Naive thymus-derived CD8-positive, alpha-beta T cell (primary cell): ENCODE data around the gene STAG1. TPM values are rescaled to one million over a fixed set of nuclear protein-coding genes. Genes with fewer than 3 reads are reported as not detected.
A peak's percentile ranks its signal among the peaks of the same experiment; 100 is the strongest.

Experiments used
- ATAC-seq, 2 donors: fragments of 150-1000 bp; cut with Tn5 transposase in 1 of 2; sonication (Bioruptor Pico), chemical (Tn5 transposase) in 1 of 2; 1 replicate in 1 of 2; 2 replicates in 1 of 2; pipeline ENCODE4 v1.10.0; 2021; ENCODE audit warnings: mild to moderate bottlenecking in 2 of 2, moderate library complexity in 2 of 2
- POLR2A ChIA-PET: fragments of 350-600 bp; sonication (Branson Sonifier 250); formaldehyde crosslinking; loops from one replicate; lab custom pipeline; 2021; ENCODE audit warnings: antibody characterized with exemption; lab: Charles Lee
- DNase-seq, 10 donors: peaks; one replicate each; pipeline versions ENCODE4 v3.0.0 to v3.0.0-alpha.2; 2020 to 2022
- H3K27ac Mint-ChIP-seq, 10 donors: one replicate each; pipeline ENCODE4 v1.8.0; 2020 to 2022; ENCODE audit warnings: mild to moderate bottlenecking in 10 of 10, mixed read lengths in 10 of 10, moderate library complexity in 4 of 10, inconsistent platforms in 1 of 10
- H3K27me3 Mint-ChIP-seq, 5 donors: one replicate each; pipeline ENCODE4 v1.8.0; 2021 to 2022; ENCODE audit warnings: mixed read lengths in 5 of 5
- H3K36me3 Mint-ChIP-seq, 3 donors: one replicate each; pipeline ENCODE4 v1.8.0; 2020 to 2022; ENCODE audit warnings: mixed read lengths in 3 of 3, mild to moderate bottlenecking in 2 of 3, inconsistent platforms in 1 of 3
- H3K4me1 Mint-ChIP-seq, 4 donors: one replicate each; pipeline ENCODE4 v1.8.0; 2021 to 2022; ENCODE audit warnings: mixed read lengths in 4 of 4
- H3K4me3 Mint-ChIP-seq, 10 donors: one replicate each; pipeline ENCODE4 v1.8.0; 2020 to 2022; ENCODE audit warnings: mild to moderate bottlenecking in 10 of 10, mixed read lengths in 10 of 10, moderate library complexity in 6 of 10, inconsistent platforms in 1 of 10
- H3K9me3 Mint-ChIP-seq, 9 donors: one replicate each; pipeline ENCODE4 v1.8.0; 2020 to 2022; ENCODE audit warnings: mixed read lengths in 9 of 9, mild to moderate bottlenecking in 3 of 9, inconsistent platforms in 1 of 9, moderate library complexity in 1 of 9
- polyA plus RNA-seq, 3 donors: library from polyadenylated mRNA; unstranded; fragments of 300-500 nt; fragmentation: Illumina TruSeq; gene quantifications; one replicate each; pipeline ENCODE4 v1.2.3, GENCODE V29; 2021
- total RNA-seq, 8 experiments: library from RNA in 2 of 8; stranded (reverse) in 2 of 8; gene quantifications; one replicate each; pipeline ENCODE4 v1.2.3 and lab custom pipeline; 2021 to 2026

Gene STAG1
- total and polyA plus RNA-seq, 5 experiments from 2014 or later, result 15.1 to 51.2 (median 17.5) TPM

DNA sequence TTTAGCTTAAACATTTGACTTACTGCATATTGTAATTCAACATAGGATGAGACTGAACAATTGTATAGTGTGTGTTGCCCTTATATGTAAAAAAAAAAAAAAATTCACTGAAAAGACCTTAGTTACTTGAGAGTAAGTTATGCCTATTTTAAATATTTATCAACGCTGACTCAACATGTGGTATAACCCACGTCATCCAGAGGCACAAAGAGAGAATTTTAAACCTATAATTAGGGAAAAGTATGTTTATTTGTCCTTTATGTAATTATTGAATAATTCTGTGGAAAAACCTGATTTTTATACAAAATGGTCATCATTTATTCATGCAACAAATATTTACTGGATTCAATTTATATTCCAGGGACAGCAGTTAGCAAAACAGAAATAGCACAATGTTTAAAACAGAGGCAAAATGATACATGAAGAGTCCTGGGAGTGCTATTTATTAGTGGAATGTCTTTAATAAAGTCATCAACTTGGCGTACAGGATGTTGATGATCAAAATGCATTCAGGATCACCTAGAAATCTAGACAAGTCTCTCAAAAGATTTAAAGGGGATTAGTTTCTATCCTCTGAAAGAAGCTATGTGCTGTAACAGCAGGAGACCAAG lies 278.4 kb downstream of the STAG1 start:
- H3K4me1 Mint-ChIP-seq, result peaks cover 0 to 4% (median 0%) of the 10 kb centered on the region in 4 donors
- ATAC-seq (no peak), DNase-seq (no peak)
- H3K9me3 Mint-ChIP-seq, result peaks cover 0 to 14% (median 4%) of the 10 kb centered on the region in 9 donors
- H3K27me3 Mint-ChIP-seq, result no peaks in the 10 kb centered on the region
- H3K36me3 Mint-ChIP-seq, result peaks cover 21 to 82% (median 66%) of the 10 kb centered on the region in 3 donors
- peak overlapping the region in 2 of 10 donors; percentile 11 to 29 for H3K27ac Mint-ChIP-seq
- POLR2A ChIA-PET, result no interaction called here
- no peak overlapping the region for H3K4me3 Mint-ChIP-seq

DNA sequence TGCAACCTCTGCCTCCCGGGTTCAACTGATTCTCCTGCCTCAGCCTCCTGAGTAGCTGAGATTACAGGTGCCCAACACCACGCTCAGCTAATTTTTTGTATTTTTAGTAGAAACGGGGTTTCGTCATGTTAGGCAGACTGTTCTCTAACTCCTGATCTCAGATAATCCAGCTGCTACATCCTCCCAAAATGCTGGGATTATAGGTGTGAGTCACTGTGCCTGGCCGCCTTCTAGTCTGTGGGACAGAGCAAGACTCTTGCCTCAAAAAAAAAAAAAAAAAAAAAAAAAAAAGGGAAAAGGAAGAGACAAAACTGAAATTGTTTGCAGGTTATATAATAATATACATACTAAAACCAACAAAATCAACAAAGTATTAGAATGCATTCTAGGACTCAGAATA lies 286.9 kb downstream of the STAG1 start:
- peaks cover 41 to 85% (median 60%) of the 10 kb centered on the region in 3 donors for H3K36me3 Mint-ChIP-seq
- no peak for DNase-seq
- H3K27me3 Mint-ChIP-seq, result no peaks in the 10 kb centered on the region
- H3K27ac Mint-ChIP-seq, result peak overlapping the region in 2 of 10 donors; percentile 8 to 53
- peaks cover 0 to 7% (median 5%) of the 10 kb centered on the region in 4 donors for H3K4me1 Mint-ChIP-seq
- POLR2A ChIA-PET, result interaction anchor here (0.6 kb wide), 1 partner anchor 57 kb away, joined by 3 read pairs; no protein-coding TSS in a partner anchor
- no peak for ATAC-seq
- H3K4me3 Mint-ChIP-seq, result no peak overlapping the region
- peaks cover 0 to 47% (median 19%) of the 10 kb centered on the region in 9 donors for H3K9me3 Mint-ChIP-seq

DNA sequence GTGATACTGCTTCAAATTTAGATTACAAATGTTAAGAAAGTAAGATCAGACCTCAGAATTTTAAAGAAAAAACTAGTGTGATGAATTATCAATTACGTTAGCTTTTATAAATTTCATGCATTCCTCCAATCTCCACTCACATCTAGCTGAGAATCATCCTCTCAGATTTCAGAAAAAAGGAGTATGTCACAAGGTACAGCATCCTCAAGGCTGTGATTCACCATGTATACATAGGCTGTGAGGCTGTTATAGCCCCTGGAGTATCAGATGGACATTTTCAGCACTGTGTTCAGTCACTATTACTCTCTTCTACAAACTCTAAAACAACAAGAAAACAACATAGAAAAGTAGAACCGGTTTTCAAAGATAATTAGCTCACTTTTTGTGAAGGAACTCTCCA lies 287.7 kb downstream of the STAG1 start:
- DNase-seq, result no peak
- ATAC-seq, result no peak
- H3K9me3 Mint-ChIP-seq, result peaks cover 0 to 50% (median 24%) of the 10 kb centered on the region in 9 donors
- H3K4me1 Mint-ChIP-seq, result peaks cover 0 to 9% (median 5%) of the 10 kb centered on the region in 4 donors
- no peak overlapping the region for H3K4me3 Mint-ChIP-seq
- POLR2A ChIA-PET, result interaction anchor here (0.6 kb wide), 1 partner anchor 57 kb away, joined by 3 read pairs; no protein-coding TSS in a partner anchor
- peaks cover 48 to 86% (median 59%) of the 10 kb centered on the region in 3 donors for H3K36me3 Mint-ChIP-seq
- no peaks in the 10 kb centered on the region for H3K27me3 Mint-ChIP-seq
- H3K27ac Mint-ChIP-seq, result peak overlapping the region in 3 of 10 donors; percentile 2 to 68 (median 32)

DNA sequence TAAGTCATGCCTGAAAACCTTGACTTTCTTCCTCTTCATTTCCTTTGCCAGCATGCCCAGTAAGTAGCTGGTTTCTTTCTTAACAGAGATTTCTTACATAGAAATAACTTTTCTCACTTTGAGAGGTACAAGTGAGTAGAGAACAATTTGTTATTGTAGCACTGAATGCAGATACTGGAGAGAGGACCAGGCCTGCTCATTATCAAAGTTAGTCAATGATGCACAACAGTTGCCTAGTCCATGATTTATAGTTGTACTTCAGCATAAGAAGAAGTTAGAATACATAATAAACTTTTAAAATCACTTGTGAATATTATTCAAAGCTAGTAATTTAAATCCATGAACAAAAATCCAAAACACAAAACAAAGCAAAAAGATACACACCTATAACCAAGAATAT lies 289.0 kb downstream of the STAG1 start:
- Mint-ChIP-seq H3K27ac (no peak overlapping the region), H3K4me1 (peaks cover 0 to 9% (median 5%) of the 10 kb centered on the region in 4 donors), H3K36me3 (peaks cover 50 to 90% (median 68%) of the 10 kb centered on the region in 3 donors), H3K27me3 (no peaks in the 10 kb centered on the region), H3K4me3 (no peak overlapping the region), H3K9me3 (peaks cover 0 to 61% (median 31%) of the 10 kb centered on the region in 9 donors)
- DNase-seq (no peak), ATAC-seq (no peak)
- POLR2A ChIA-PET, result no interaction called here

DNA sequence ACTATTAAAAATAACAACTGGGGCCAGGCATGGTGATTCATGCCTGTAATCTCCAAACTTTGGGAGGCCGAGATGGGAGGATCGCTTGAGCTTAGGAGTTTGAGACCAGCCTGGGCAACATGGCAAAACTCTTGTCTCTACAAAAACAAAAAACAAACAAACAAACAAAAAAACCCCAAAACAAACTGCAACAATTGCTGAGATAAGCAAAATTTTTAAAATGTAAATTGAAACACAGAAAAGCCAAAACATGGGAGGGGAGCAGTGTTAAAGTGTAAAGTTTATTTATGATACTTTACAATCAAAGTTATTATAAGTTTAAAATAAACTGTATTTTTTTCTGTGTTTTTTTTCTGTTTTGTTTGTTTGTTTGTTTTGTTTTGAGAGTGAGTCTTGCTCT lies 294.4 kb downstream of the STAG1 start:
- ATAC-seq, result no peak
- POLR2A ChIA-PET, result no interaction called here
- no peak for DNase-seq
- Mint-ChIP-seq H3K4me3 (no peak overlapping the region), H3K36me3 (peaks cover 61 to 81% (median 76%) of the 10 kb centered on the region in 3 donors), H3K27ac (no peak overlapping the region), H3K27me3 (no peaks in the 10 kb centered on the region), H3K9me3 (peaks cover 21 to 78% (median 44%) of the 10 kb centered on the region in 9 donors), H3K4me1 (peaks cover 0 to 5% (median 0%) of the 10 kb centered on the region in 4 donors)

DNA sequence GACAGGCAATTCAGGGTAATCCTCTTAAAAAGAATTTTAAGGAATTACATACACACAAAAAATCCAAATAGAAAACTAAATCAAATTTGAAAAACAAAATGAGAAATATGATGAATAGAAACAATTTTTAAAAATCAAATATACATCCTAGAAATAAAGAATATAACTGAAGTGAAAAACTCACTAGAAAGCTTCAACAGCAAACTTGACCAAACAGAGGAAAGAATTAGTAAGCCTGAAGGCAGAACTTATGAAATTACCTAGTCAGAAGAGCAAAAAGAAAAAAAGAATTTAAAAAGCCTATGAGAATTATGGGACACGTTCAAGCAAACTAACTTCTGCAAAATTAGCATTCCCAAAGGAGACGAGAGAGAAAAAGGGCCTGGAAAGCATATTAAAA lies 296.0 kb downstream of the STAG1 start:
- Mint-ChIP-seq H3K4me3 (no peak overlapping the region), H3K4me1 (peaks cover 0 to 3% (median 0%) of the 10 kb centered on the region in 4 donors), H3K27me3 (no peaks in the 10 kb centered on the region), H3K27ac (no peak overlapping the region), H3K36me3 (peaks cover 47 to 75% (median 70%) of the 10 kb centered on the region in 3 donors), H3K9me3 (peaks cover 21 to 65% (median 41%) of the 10 kb centered on the region in 9 donors)
- no peak for ATAC-seq
- POLR2A ChIA-PET, result no interaction called here
- DNase-seq, result no peak

DNA sequence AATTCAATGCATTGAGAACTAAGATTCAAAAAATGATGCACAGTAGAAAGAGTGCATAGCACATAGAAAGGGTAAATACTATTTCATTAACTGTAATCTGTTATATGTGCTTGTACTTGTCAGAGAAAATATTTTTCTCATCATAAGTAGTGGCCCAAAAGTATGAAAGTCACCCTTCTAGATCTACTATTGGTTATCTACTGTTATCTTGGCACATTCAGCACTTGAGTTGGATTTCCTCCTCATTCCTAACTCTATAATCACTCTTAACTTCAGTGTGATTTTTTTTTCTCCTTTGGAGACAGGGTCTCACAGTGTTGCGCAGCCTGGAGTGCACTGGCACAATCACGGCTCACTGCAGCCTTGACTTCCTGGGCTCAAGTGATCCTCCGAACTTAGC lies 307.6 kb downstream of the STAG1 start:
- Mint-ChIP-seq H3K4me3 (no peak overlapping the region), H3K36me3 (peaks cover 0 to 54% (median 29%) of the 10 kb centered on the region in 3 donors), H3K9me3 (no peaks in the 10 kb centered on the region), H3K4me1 (peaks cover 0 to 3% (median 0%) of the 10 kb centered on the region in 4 donors), H3K27ac (peak overlapping the region in 1 of 10 donors; percentile 51), H3K27me3 (no peaks in the 10 kb centered on the region)
- ATAC-seq, result no peak
- POLR2A ChIA-PET, result no interaction called here
- no peak for DNase-seq

DNA sequence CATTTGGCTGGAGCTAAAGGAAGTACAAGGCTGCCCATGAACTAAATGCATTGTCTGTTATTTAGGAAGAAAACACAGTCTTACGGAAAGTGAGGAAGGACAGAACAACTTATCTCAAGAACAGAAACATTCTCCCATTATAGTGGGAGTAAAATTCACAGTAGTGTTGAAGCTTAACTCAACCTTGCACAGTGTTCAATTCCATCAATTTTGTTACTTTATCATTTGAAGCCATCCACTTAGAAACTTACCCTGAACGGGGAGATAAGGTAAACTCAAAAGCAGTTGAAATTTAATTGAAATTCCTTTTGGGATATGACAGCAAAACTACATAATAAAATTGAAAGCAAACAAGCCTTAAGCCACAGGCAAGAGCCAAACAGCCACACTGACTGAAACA lies 315.1 kb downstream of the STAG1 start:
- ATAC-seq (no peak), DNase-seq (no peak)
- Mint-ChIP-seq H3K27me3 (no peaks in the 10 kb centered on the region), H3K36me3 (peaks cover 10 to 47% (median 19%) of the 10 kb centered on the region in 3 donors), H3K4me3 (no peak overlapping the region), H3K27ac (no peak overlapping the region), H3K4me1 (peaks cover 0 to 3% (median 0%) of the 10 kb centered on the region in 4 donors), H3K9me3 (no peaks in the 10 kb centered on the region)
- POLR2A ChIA-PET, result no interaction called here

DNA sequence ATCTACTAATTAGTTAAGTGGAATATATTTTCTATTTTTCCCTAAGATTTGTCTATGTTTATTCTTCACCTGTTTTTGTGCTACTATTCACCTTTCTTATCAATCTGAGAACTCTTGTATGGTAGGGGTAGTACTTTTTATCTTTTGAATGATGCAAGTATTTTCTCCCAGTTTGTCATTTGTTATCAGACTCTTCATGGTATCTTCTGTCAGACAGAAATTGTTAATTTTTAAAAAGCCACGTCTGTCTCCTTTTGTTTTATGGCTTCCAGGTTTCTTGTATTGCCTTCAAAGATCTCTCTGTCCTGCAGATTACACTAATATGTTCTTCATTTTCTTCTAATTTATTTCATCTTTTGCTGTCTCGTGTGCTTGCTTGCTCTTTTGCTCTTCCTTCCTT lies 317.7 kb downstream of the STAG1 start:
- Mint-ChIP-seq H3K27me3 (no peaks in the 10 kb centered on the region), H3K9me3 (no peaks in the 10 kb centered on the region), H3K4me3 (no peak overlapping the region), H3K27ac (peak overlapping the region in 2 of 10 donors; percentile 6 to 35), H3K36me3 (peaks cover 10 to 46% (median 19%) of the 10 kb centered on the region in 3 donors), H3K4me1 (peaks cover 0 to 4% (median 0%) of the 10 kb centered on the region in 4 donors)
- DNase-seq (no peak), ATAC-seq (no peak)
- POLR2A ChIA-PET, result no interaction called here

DNA sequence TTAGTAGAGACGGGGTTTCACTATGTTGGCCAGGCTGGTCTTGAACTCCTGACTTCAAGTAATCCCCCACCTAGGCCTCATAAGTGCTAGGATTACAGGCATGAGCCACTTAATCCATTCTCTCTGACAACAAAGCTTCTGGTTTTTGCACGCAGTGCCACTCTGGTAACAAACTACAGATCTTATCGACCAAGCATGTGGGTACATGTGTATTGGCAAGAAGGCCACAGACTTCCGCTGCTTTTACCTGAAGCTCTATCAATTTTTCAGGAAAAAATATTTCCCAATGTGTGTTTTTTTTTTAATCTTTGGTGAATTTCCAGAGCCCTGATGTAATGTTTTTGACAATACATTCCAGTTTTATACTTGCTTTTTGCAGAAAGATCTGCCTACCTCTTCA lies 319.5 kb downstream of the STAG1 start:
- Mint-ChIP-seq H3K27me3 (no peaks in the 10 kb centered on the region), H3K27ac (no peak overlapping the region), H3K4me1 (peaks cover 0 to 9% (median 0%) of the 10 kb centered on the region in 4 donors), H3K9me3 (no peaks in the 10 kb centered on the region), H3K36me3 (peaks cover 10 to 49% (median 19%) of the 10 kb centered on the region in 3 donors), H3K4me3 (no peak overlapping the region)
- no peak for ATAC-seq
- no peak for DNase-seq
- POLR2A ChIA-PET, result no interaction called here

DNA sequence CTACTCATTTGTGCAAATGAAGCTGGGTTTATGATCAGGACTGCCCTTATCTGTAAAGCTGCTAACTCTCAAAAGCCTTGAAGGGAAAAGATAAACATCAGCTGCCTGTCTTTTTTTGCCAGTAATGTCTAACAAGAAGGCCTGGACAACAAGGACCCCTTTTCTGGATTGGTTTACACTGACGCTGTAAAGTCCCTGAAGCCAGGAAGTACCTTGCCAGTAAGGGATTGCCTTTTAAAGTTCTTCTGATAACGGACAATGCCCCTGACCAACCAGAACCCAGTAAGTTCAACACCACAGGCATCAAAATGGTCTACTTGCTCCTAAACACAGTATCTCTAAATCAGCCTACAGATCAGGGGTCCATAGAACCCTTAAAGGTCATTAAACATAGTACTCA lies 324.0 kb downstream of the STAG1 start:
- ATAC-seq, result no peak
- Mint-ChIP-seq H3K4me3 (no peak overlapping the region), H3K36me3 (peaks cover 0 to 58% (median 16%) of the 10 kb centered on the region in 3 donors), H3K4me1 (peaks cover 0 to 7% (median 0%) of the 10 kb centered on the region in 4 donors), H3K27ac (peak overlapping the region in 3 of 10 donors; percentile 2 to 45 (median 29)), H3K27me3 (no peaks in the 10 kb centered on the region), H3K9me3 (no peaks in the 10 kb centered on the region)
- POLR2A ChIA-PET, result interaction anchor here (0.7 kb wide), 1 partner anchor 292 kb away, joined by 4 read pairs; no protein-coding TSS in a partner anchor
- DNase-seq, result no peak

DNA sequence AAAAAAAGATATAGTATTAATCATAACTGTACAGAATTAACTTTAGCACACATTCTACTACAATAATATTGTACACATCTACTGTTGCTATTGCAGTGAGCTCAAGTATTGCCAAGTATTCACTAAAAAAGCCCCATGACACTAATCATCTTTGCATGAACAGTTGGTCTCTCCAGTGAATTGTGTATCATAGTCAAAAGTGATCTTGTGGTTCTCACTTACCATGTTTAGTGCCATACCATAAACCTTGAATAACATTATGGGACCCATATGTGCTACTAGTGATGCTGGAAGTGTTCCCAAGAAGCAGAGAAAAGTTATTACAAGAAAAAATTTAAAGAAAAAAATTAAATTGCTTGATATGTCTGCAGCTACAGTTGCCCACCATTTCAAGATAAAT lies 324.9 kb downstream of the STAG1 start:
- Mint-ChIP-seq H3K4me1 (peaks cover 0 to 7% (median 0%) of the 10 kb centered on the region in 4 donors), H3K27ac (no peak overlapping the region), H3K36me3 (peaks cover 0 to 53% (median 14%) of the 10 kb centered on the region in 3 donors), H3K4me3 (no peak overlapping the region), H3K9me3 (no peaks in the 10 kb centered on the region), H3K27me3 (no peaks in the 10 kb centered on the region)
- no peak for ATAC-seq
- POLR2A ChIA-PET, result interaction anchor here (0.7 kb wide), 1 partner anchor 291 kb away, joined by 4 read pairs; no protein-coding TSS in a partner anchor
- DNase-seq, result no peak

DNA sequence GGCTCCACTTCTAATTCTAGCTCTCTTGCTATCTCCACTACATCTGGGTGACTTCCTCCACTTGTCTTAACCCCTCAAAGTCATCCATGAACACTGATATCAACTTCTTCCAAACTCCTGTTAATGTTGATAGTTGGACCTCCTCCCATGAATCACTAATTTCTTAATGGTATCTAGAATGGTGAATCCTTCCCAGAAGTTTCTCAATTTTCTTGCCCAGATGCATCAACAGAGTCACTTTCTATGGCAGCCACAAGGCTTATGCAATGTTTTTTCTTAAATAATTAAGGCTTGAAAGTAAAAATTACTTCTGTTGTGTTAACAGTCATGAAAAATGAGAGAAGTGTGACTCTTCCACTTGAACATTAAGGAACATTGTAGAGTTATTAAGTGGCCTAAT lies 337.7 kb downstream of the STAG1 start:
- Mint-ChIP-seq H3K9me3 (no peaks in the 10 kb centered on the region), H3K4me1 (peaks cover 0 to 2% (median 0%) of the 10 kb centered on the region in 4 donors), H3K4me3 (no peak overlapping the region), H3K27ac (no peak overlapping the region), H3K27me3 (no peaks in the 10 kb centered on the region), H3K36me3 (peaks cover 0 to 67% (median 28%) of the 10 kb centered on the region in 3 donors)
- POLR2A ChIA-PET, result no interaction called here
- DNase-seq (no peak), ATAC-seq (no peak)
